ENCODE measurements around the gene PCBP3. TPM values are rescaled to one million over a fixed set of nuclear protein-coding genes. Genes with fewer than 3 reads are reported as not detected.

The PCBP3 gene
- total RNA-seq, 1 experiment from 2014 or later, result 1.4 TPM

GRCh38 chr21:45845770-45846090, 202.2 kb downstream of the PCBP3 start:
- Mint-ChIP-seq H3K4me1 (ENCODE audit: low read depth, unreplicated experiment) (no peaks in the 10 kb centered on the region), H3K36me3 (ENCODE audit: insufficient read depth, unreplicated experiment) (no peaks in the 10 kb centered on the region), H3K27me3 (ENCODE audit: unreplicated experiment) (peaks cover 58% of the 10 kb centered on the region), H3K9me3 (ENCODE audit: low read depth, unreplicated experiment) (peaks cover 4% of the 10 kb centered on the region), H3K27ac (ENCODE audit: unreplicated experiment) (no peak overlapping the region), H3K4me3 (ENCODE audit: low read depth, unreplicated experiment) (no peak overlapping the region)
- no peak for TF ChIP-seq CTCF (IDR thresholded peaks at IDR 0.05; ENCODE audit: unreplicated experiment)
- no peak for DNase-seq
- CTCF ChIA-PET, result no interaction called here
- BruUV-seq (replicated peaks), result no TSS peak
- intact Hi-C loops (cut with micrococcal nuclease; ENCODE audit: unreplicated experiment), result no loop called here

- no TSS peak for BruUV-seq (replicated peaks)
- no peak for DNase-seq
- intact Hi-C loops (cut with micrococcal nuclease; ENCODE audit: unreplicated experiment), result no loop called here
- TF ChIP-seq CTCF (IDR thresholded peaks at IDR 0.05; ENCODE audit: unreplicated experiment), result no peak
- no peak overlapping the region for H3K27ac Mint-ChIP-seq (ENCODE audit: unreplicated experiment)
- H3K4me3 Mint-ChIP-seq (ENCODE audit: low read depth, unreplicated experiment), result no peak overlapping the region
- peaks cover 67% of the 10 kb centered on the region for H3K27me3 Mint-ChIP-seq (ENCODE audit: unreplicated experiment)
- no peaks in the 10 kb centered on the region for H3K9me3 Mint-ChIP-seq (ENCODE audit: low read depth, unreplicated experiment)
- no peaks in the 10 kb centered on the region for H3K36me3 Mint-ChIP-seq (ENCODE audit: insufficient read depth, unreplicated experiment)
- CTCF ChIA-PET, result no interaction called here
- H3K4me1 Mint-ChIP-seq (ENCODE audit: low read depth, unreplicated experiment), result no peaks in the 10 kb centered on the region
Measured at GRCh38 chr21:45846373-45847160, 203.0 kb downstream of the PCBP3 start.

- CTCF ChIA-PET, result no interaction called here
- Mint-ChIP-seq H3K9me3 (ENCODE audit: low read depth, unreplicated experiment) (no peaks in the 10 kb centered on the region), H3K27ac (ENCODE audit: unreplicated experiment) (no peak overlapping the region), H3K27me3 (ENCODE audit: unreplicated experiment) (peaks cover 73% of the 10 kb centered on the region), H3K4me3 (ENCODE audit: low read depth, unreplicated experiment) (no peak overlapping the region), H3K4me1 (ENCODE audit: low read depth, unreplicated experiment) (no peaks in the 10 kb centered on the region), H3K36me3 (ENCODE audit: insufficient read depth, unreplicated experiment) (no peaks in the 10 kb centered on the region)
- BruUV-seq (replicated peaks), result no TSS peak
- intact Hi-C loops (cut with micrococcal nuclease; ENCODE audit: unreplicated experiment), result no loop called here
- DNase-seq, result no peak
- TF ChIP-seq CTCF (IDR thresholded peaks at IDR 0.05; ENCODE audit: unreplicated experiment), result no peak
Measured at GRCh38 chr21:45847870-45848269, 204.3 kb downstream of the PCBP3 start.

- H3K4me1 Mint-ChIP-seq (ENCODE audit: low read depth, unreplicated experiment), result no peaks in the 10 kb centered on the region
- no peak for DNase-seq
- H3K27me3 Mint-ChIP-seq (ENCODE audit: unreplicated experiment), result peaks cover 73% of the 10 kb centered on the region
- BruUV-seq (replicated peaks), result no TSS peak
- intact Hi-C loops (cut with micrococcal nuclease; ENCODE audit: unreplicated experiment), result no loop called here
- no peak for TF ChIP-seq CTCF (IDR thresholded peaks at IDR 0.05; ENCODE audit: unreplicated experiment)
- no peak overlapping the region for H3K27ac Mint-ChIP-seq (ENCODE audit: unreplicated experiment)
- H3K9me3 Mint-ChIP-seq (ENCODE audit: low read depth, unreplicated experiment), result no peaks in the 10 kb centered on the region
- no peak overlapping the region for H3K4me3 Mint-ChIP-seq (ENCODE audit: low read depth, unreplicated experiment)
- H3K36me3 Mint-ChIP-seq (ENCODE audit: insufficient read depth, unreplicated experiment), result no peaks in the 10 kb centered on the region
- CTCF ChIA-PET, result no interaction called here
Measured at GRCh38 chr21:45848331-45848730, 204.8 kb downstream of the PCBP3 start.
